Measurements from ENCODE around the gene CNOT6. TPM values are rescaled to one million over a fixed set of nuclear protein-coding genes. Genes with fewer than 3 reads are reported as not detected.

CNOT6 gene
- total RNA-seq, 3 donors from 2014 or later (not counting 1 experiment from before 2014, with no cell fraction given), result 20.9 to 32.4 (median 26.1) TPM

DNA sequence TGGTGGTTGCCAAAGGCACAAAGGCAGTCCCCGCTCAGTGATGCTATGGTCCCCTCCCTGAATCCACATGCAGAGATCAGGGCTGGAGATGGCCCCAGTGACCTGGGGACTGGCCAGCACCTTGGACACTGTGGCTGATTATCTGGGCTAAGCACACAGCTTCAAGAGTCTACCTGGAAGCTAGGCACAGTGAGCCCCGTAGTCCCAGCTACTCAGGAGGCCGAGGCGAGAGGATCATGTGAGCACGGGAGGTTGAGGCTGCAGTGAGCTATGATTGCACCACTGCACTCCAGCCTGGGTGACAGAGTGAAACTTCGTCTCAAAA is 105.4 kb downstream of the CNOT6 start:
- Histone ChIP-seq H3K36me3 (ENCODE audit: control insufficient read depth, insufficient read depth, low read length) (no peaks in the 10 kb centered on the region), H3K4me1 (ENCODE audit: control insufficient read depth, insufficient read depth, low read length) (no peaks in the 10 kb centered on the region), H3K9me3 (ENCODE audit: control insufficient read depth, insufficient read depth, low read length) (no peaks in the 10 kb centered on the region), H3K27ac (ENCODE audit: low read length) (no peak overlapping the region), H3K4me3 (ENCODE audit: low read length) (no peak overlapping the region), H3K27me3 (ENCODE audit: control insufficient read depth, insufficient read depth, low read length) (no peaks in the 10 kb centered on the region)
- H3K4me3 Mint-ChIP-seq, result no peak overlapping the region
- TF ChIP-seq, protein P1, sequence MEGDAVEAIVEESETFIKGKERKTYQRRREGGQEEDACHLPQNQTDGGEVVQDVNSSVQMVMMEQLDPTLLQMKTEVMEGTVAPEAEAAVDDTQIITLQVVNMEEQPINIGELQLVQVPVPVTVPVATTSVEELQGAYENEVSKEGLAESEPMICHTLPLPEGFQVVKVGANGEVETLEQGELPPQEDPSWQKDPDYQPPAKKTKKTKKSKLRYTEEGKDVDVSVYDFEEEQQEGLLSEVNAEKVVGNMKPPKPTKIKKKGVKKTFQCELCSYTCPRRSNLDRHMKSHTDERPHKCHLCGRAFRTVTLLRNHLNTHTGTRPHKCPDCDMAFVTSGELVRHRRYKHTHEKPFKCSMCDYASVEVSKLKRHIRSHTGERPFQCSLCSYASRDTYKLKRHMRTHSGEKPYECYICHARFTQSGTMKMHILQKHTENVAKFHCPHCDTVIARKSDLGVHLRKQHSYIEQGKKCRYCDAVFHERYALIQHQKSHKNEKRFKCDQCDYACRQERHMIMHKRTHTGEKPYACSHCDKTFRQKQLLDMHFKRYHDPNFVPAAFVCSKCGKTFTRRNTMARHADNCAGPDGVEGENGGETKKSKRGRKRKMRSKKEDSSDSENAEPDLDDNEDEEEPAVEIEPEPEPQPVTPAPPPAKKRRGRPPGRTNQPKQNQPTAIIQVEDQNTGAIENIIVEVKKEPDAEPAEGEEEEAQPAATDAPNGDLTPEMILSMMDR (IDR thresholded peaks at IDR 0.05), result no peak
- H3K9me3 Mint-ChIP-seq, result no peaks in the 10 kb centered on the region
- H3K27ac Mint-ChIP-seq, result no peak overlapping the region
- H3K4me1 Mint-ChIP-seq, result no peaks in the 10 kb centered on the region
- DNase-seq (no peak), ATAC-seq (no peak)
- peaks cover 0 to 3% of the 10 kb centered on the region in 2 donors for H3K27me3 Mint-ChIP-seq (ENCODE audit: low read depth in 2 of 2)
- intact Hi-C loops (cut with micrococcal nuclease), result no loop called here
- no peaks in the 10 kb centered on the region for H3K36me3 Mint-ChIP-seq
- WGBS (ENCODE audit: insufficient coverage), result 93% methylated on average over 6 of the region's 6 CpGs

DNA sequence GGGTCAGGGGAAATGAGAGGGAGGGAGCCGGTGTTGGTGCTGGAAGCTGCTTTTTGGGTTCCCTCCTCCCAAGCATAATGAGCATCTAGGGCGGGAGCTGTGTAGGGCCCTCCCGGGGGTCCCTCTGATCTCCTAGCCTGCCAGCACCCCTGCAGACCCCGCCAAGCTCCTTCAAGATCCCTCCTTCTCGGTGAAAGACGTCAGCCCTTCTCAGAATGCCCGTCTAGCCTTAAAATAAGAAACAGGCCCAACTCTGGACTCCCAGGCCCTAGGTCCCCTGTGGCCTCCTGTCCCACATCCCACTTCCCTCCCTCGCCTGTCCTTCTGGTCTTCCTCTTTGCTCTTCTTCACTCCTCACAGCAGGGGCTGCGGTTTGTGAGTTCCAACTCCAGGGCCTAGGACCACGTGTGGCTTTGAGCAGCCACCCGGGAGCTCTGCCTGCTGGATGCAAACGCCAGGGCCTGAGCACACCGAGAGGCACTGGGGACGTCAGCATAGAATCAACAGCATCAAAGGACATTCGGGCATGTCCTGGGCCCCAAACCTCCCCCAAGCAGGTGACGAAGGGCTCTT is 105.9 kb downstream of the CNOT6 start:
- no peak overlapping the region for H3K27ac Mint-ChIP-seq
- no peaks in the 10 kb centered on the region for H3K36me3 ChIP-seq (ENCODE audit: control insufficient read depth, insufficient read depth, low read length)
- DNase-seq (no peak), ATAC-seq (no peak)
- H3K9me3 Mint-ChIP-seq, result no peaks in the 10 kb centered on the region
- peaks cover 0 to 5% of the 10 kb centered on the region in 2 donors for H3K27me3 Mint-ChIP-seq (ENCODE audit: low read depth in 2 of 2)
- TF ChIP-seq, protein P1 (IDR thresholded peaks at IDR 0.05), result no peak
- H3K4me3 ChIP-seq (ENCODE audit: low read length), result no peak overlapping the region
- H3K4me3 Mint-ChIP-seq, result no peak overlapping the region
- intact Hi-C loops (cut with micrococcal nuclease), result no loop called here
- H3K4me1 ChIP-seq (ENCODE audit: control insufficient read depth, insufficient read depth, low read length), result no peaks in the 10 kb centered on the region
- no peaks in the 10 kb centered on the region for H3K36me3 Mint-ChIP-seq
- H3K9me3 ChIP-seq (ENCODE audit: control insufficient read depth, insufficient read depth, low read length), result no peaks in the 10 kb centered on the region
- H3K27me3 ChIP-seq (ENCODE audit: control insufficient read depth, insufficient read depth, low read length), result no peaks in the 10 kb centered on the region
- WGBS (ENCODE audit: insufficient coverage), result 86% methylated on average over 16 of the region's 16 CpGs
- H3K27ac ChIP-seq (ENCODE audit: low read length), result no peak overlapping the region
- no peaks in the 10 kb centered on the region for H3K4me1 Mint-ChIP-seq

DNA sequence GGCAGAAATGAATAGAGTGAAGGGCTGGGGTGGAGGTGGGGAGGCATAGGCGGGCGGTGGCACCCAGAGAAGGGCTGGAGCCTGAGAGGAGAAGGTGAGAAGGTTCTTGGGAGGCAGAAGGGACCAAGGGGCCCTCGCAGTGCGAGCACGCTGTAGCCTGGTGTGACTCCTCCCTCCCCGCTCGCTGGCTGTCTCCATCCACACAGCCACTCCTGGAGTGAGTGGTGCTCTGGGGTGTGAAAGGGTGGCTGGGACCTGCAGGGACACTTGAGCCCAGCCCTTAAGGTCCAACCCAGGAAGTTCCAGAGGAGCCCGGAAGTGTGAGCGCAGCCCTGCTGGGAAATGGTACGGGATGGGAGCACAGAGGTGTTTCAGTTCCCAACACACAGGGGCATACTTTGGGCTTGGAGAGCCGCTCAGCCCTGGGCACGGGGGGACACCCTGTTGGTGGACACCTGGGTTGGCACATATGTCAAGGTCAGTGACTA is 106.4 kb downstream of the CNOT6 start:
- H3K27me3 ChIP-seq (ENCODE audit: control insufficient read depth, insufficient read depth, low read length), result no peaks in the 10 kb centered on the region
- H3K4me1 ChIP-seq (ENCODE audit: control insufficient read depth, insufficient read depth, low read length), result no peaks in the 10 kb centered on the region
- intact Hi-C loops (cut with micrococcal nuclease), result no loop called here
- no peak overlapping the region for H3K4me3 ChIP-seq (ENCODE audit: low read length)
- DNase-seq (no peak), ATAC-seq (no peak)
- Mint-ChIP-seq H3K27me3 (ENCODE audit: low read depth in 2 of 2) (peaks cover 0 to 5% of the 10 kb centered on the region in 2 donors), H3K36me3 (no peaks in the 10 kb centered on the region), H3K27ac (no peak overlapping the region), H3K9me3 (no peaks in the 10 kb centered on the region), H3K4me3 (no peak overlapping the region), H3K4me1 (no peaks in the 10 kb centered on the region)
- no peaks in the 10 kb centered on the region for H3K9me3 ChIP-seq (ENCODE audit: control insufficient read depth, insufficient read depth, low read length)
- H3K27ac ChIP-seq (ENCODE audit: low read length), result no peak overlapping the region
- no peaks in the 10 kb centered on the region for H3K36me3 ChIP-seq (ENCODE audit: control insufficient read depth, insufficient read depth, low read length)
- TF ChIP-seq, protein P1 (IDR thresholded peaks at IDR 0.05), result no peak
- 97% methylated on average over 12 of the region's 12 CpGs for WGBS (ENCODE audit: insufficient coverage)
